Measurements from ENCODE around the gene LAMC3. TPM values are rescaled to one million over a fixed set of nuclear protein-coding genes. Genes with fewer than 3 reads are reported as not detected.

LAMC3 gene
- total RNA-seq = 6.4 TPM

- DNase-seq = peak; percentile 60
Observed at GRCh38 chr9:131008909-131009618, at the start of gene LAMC3. Gene LAMC3, plus strand, starts transcription at chr9:131009174. Its CDS starts 41 bp downstream, at chr9:131009215.

DNA sequence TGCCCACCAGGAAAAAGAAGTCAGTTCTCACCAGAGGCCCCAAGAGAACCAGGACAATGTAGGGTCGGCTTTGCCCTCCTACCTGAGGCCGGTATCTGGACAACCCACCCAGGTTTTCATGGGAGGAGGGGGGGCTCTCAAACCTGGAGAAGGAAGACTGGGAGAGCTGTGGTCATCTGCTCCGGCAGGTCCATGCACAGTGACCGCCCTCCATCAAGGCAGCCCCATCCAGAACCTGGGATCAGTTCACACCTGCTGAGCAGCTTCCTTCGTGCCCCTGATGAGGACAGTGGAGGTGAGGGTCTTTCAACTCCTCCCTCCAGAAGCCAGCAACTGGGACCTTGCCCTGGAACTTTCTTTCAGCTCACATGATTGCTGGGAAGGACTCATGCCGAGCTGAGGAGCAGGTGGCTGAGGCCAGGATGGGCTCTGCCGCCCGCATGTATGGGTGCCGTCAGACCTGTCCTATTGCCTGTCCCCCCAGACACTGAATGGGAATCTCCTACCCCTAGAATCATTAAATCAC lies 49.1 kb upstream of the LAMC3 start:
- no peak for DNase-seq

DNA sequence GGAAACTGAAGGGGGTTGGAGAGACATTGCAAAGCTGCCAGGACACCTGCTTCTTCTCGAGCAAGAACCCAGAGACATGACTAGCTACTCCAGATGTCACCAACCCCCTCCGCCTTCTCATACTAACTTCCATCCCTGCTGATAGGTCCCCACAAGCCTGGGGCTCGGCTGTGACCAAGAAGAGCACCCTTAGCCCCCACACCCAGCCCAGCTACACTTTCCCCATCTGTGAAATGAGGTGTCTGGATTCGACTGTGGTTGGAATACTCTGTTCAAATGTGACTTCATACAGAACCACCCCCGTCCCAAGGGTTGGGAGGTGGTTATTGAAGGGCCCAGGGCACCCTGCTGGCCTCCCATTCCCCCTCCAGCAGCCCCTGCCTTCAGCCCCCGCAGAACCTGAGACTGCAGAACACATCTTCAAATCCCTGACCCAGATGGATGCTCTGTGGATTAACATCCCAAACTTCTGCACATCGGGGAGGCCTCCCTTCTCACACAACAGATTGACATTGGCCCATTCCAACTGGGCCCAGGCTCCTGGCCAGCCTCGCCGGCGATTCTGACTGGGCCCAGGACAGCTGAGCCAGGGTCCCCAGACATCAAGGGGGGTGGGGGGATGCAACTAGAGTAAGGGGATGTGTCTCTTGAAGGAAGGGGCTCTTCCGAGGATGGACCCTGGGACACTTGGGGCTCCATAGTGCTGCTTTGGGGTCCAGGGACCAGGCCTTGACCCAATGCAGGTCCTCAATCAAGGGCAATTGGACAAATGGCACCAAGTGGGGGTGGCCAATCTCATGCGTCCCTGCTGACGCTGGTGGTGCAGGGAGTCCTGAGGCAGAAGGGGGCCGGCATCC lies 48.2 kb upstream of the LAMC3 start:
- no peak for DNase-seq

GRCh38 chr9:130961511-130962300 lies 47.3 kb upstream of the LAMC3 start:
- DNase-seq = no peak

DNA sequence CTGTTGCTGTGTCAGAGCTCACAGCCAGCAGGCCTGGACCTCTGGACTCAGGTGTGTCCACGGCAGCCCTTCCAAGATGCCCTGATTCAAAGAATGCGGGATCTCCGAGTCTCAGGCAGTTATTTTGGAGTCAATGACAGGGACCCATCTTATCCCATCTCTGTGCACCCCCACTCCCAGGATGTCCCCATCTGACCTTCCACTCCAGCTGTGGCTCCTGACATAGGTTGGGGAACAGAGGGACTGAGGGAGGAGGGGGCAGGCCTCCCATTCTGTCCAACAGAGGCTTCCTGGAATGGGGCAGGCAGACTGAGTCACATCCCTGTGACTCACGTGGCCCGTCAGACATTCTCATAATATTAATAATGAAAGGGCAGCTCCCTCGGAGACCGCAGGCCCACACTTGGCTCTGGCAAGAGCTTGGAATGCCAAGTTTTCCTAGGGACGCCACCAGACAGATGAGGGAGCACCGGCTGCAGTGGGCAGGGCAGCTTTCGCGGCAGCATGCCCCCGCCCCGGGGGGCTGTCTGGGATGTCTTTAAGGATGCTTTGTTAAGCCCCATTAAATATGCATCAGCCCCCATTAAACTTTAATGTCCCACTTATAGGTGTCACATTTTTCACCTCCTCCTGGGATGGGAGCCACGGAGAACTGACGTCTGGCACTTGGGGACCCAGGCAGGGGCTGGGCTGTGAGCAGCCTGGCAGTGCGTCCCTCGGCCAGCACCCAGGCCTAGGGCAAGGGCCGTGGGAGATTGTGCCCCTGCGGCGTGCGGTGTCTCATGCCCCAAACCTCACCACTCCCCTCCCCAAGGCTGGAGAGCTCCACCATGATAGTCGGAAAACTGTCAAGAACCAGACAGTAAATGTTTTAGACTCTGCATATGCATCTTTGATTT lies 46.3 kb upstream of the LAMC3 start:
- DNase-seq = no peak

DNA sequence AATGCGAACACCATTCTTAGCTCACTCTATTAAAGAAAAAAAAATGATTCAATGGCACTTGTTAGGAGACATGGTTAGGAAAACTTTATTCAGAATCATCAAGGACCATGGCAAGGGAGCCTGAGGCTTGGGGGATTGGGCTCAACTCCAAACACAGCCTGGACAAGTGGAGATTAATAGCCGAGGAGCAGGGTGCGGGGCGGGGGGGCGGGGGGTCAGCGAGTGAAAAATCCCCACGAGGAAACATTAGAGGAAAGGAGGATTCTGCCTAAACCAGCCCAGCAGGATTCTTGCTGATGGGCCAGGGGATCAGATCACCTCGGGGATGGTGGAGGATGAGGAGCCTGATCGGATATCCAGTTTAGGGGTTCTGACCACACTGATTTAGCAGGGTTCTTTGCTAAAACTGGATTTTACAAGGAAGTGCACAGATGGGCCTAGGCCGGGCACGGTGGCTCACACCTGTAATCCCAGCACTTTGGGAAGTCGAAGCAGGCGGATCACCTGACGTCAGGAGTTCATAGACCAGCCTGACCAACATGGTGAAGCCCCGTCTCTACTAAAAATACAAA lies 45.6 kb upstream of the LAMC3 start:
- no peak for DNase-seq

DNA sequence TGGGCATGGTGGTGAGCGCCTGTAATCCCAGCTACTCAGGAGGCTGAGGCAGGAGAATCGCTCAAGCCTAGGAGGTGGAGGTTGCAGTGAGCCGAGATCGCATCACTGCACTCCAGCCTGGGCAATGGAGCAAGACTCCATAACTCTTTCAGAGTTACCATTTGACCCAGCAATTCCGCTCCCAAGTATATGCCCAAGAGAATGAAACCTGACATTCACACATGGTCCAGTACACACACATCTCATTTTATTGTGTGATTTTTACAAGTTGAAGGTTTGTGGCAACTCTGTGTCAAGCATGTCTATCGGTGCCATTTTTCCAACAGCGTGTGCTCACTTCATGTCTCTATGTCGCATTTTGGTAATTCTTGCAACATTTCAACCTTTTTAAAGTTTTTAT lies 45.1 kb upstream of the LAMC3 start:
- no peak for DNase-seq

GRCh38 chr9:130965680-130966079 lies 43.3 kb upstream of the LAMC3 start:
- DNase-seq = no peak

DNA sequence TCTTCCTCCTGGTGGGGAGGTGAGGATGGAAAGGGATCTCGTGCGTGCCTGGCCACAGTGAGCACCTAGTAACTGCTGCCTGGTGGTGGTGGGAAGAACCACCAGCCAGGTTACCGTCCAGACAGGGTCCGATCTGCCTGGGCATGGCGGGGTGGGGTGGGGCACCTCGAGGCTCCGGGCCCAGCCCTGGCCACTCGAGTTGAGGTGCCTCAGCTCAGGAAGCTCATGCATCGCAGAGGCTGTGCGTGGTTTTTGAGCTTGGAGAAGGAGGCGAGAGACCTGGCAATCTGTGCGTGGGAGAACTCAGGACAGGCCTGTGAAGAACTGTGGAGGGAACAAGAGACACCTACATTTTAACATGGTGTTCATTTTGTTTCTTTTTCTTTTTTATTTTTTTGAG lies 38.9 kb upstream of the LAMC3 start:
- DNase-seq = no peak

GRCh38 chr9:130970855-130971254 lies 38.1 kb upstream of the LAMC3 start:
- no peak for DNase-seq

- DNase-seq = no peak
Observed at GRCh38 chr9:130971294-130971849, 37.6 kb upstream of the LAMC3 start.

- DNase-seq = no peak
Observed at GRCh38 chr9:130972277-130972956, 36.6 kb upstream of the LAMC3 start.

DNA sequence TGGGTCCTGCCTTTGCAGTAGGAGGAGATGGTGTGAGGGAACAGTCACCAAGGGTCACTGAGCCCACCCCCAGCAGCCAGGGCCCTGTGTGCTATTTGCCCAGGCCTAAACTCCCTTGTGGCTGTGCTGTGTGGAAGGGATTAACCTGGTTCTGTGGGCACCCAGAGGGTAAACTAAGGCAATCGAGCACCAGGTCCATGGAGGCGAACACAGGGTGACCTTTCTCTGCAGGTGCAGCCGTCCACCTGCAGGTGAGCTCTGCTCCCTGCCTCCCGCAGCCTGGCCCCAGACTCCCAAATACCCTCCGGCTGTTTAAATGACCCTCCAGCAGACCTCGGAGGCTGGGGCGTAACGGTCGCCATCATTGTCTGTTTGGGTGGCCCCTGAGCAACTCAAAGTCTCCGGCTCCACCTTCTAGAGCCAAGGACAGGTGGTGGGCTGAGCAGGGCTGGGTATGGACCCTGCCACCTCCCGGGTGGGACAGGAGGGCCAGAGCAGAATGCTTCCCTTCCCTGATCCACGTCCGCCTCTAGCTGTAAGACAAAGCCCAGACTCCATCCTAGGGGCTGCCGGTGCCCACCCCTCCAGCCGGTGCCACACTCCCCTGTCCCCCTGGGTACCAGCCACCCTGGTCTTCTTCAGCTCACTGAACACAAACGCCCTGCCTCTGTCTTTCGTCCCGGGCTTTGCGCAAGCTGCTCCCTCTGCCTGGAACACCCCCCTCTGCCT lies 35.9 kb upstream of the LAMC3 start:
- no peak for DNase-seq

- DNase-seq = no peak
Observed at GRCh38 chr9:130973686-130974281, 35.2 kb upstream of the LAMC3 start.

GRCh38 chr9:130974697-130975096 lies 34.3 kb upstream of the LAMC3 start:
- DNase-seq = no peak

GRCh38 chr9:130975156-130975555 lies 33.8 kb upstream of the LAMC3 start:
- DNase-seq = no peak

DNA sequence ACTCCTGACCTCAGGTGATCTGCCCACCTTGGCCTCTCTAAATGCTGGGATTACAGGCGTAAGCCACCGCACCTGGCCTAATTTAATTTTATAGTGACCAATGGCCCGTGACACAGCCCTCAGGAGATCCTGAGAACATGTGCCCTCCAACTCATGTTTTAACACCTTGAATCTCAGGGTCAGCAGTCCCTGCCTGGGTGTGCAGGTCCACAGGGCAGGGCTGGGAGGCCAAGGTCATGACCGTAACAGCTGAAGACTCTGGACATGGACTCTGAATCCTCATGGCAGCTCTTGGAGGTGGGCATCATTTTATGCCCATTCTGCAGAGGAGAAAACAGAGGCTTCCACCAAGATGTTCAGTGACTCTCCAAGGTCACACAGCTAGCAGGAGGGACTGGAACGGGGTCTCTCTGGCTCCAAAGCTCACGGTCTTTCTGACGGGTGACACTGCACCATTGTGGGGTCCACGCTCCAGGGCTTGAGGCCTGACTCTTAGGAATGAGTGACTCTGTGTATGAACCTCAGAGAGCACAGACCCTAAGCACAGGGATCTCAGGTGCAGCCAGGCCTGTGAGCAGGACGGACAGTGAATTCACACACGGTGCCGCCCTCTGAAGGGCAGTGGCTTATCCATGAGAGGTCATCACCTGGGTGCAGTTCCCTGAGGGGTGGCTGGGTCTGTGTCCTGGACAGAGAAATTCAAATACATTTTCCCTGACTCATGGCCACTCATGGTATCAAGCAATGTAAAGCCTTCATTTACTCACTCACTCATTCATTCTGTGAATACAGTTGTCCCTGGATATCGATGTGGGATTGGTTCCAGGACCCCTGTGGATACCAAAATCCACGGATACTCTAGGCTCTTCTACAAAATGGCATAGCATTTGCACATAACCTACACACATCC lies 32.8 kb upstream of the LAMC3 start:
- no peak for DNase-seq

- no peak for DNase-seq
Observed at GRCh38 chr9:130977811-130978221, 31.2 kb upstream of the LAMC3 start.
